ENCODE measurements around the gene MFAP3. TPM values are rescaled to one million over a fixed set of nuclear protein-coding genes. Genes with fewer than 3 reads are reported as not detected.
"Not testable (repeated sequence)": the region's sequence is repeated elsewhere in the genome, so short reads cannot be mapped to it uniquely, and the experiment has no call there.

Gene MFAP3
- polyA plus RNA-seq (2013, experiment 1 of 2; ENCODE audit: insufficient read length): 22.5 TPM
- 25.2 TPM for polyA plus RNA-seq (2013, experiment 2 of 2; ENCODE audit: insufficient read length)

DNA sequence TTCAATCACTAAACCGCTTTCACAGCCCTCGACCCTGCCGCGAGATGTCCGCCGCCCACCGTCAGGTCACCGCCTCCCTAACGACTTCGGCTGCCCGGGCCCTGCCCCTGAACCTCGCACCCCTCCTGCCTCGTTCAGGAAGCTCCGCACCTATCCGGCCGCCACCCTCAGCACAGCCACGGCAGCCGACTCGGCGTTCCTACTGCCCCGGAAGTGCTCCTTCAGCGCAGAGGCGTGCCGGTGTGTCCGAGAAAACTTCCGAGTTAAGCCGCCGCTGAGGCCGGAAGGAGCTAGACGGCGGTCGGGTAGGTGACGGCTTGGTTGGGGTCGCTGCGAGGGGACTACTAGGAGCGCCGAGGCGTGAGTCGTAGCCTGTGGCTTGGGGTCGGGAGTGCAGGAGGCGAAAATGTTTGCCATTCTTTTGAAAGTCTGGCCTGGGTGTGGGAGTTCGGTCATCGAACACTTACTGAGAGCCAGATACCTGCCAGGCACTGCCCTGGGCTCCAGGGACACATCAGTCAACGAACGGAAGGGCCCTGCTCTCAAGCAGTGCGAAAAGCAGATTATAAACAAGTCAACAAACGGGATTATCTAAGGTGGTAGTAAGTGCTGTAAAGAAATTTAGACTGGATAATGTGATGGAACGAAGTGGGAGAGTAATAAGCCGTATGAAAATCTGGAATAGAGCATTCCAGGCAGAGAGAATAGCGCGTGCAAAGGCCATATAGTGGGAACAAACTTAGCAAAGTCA lies at the start of gene MFAP3, which contains the start of gene FAM114A2:
Gene MFAP3, plus strand, starts transcription at position 261 of the 751 bp plus-strand sequence. CDS start 10,756 bp downstream, outside the sequence.
Gene FAM114A2, minus strand, starts transcription at position 204 of the 751 bp plus-strand sequence. CDS start 3,957 bp downstream, outside the sequence.
- peak; percentile 82 for DNase-seq

DNA sequence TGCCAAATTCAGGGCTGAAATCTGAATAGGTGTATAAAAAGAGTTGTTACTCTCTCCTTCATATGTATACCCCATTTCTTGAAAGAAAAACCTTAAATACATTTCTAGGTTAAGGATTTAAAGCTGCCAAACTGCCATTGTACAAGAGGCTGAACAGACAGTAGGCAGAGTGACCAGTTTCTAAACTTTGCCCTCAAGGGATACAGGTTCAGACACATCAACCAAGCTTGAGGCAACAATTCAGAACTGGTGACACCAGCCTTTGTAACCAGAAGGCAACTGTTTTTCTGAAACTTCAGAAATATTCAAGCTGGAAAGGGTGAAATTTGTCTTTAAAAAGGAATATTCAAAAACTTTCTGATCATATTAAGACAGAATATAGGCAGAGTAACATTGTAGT lies 47.6 kb upstream of the MFAP3 start:
- DNase-seq: no peak

DNA sequence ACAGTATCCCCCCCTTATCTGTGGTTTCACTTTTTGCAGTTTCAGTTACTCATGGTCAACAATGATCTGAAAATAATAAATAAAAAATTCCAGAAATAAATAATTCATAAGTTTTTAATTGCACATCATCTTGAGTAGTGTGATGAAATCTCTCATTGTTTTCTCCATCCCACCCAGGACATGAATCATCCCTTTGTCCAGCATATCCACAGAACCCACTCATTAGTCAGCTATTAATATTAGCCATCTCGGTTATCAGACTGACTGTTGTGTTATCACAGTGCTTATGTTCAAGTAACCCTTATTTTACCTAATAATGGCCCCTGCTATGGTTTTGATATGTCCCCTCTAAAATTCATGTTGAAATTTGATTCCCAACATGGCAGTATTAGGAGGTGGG lies 40.8 kb upstream of the MFAP3 start:
- no peak for DNase-seq

DNA sequence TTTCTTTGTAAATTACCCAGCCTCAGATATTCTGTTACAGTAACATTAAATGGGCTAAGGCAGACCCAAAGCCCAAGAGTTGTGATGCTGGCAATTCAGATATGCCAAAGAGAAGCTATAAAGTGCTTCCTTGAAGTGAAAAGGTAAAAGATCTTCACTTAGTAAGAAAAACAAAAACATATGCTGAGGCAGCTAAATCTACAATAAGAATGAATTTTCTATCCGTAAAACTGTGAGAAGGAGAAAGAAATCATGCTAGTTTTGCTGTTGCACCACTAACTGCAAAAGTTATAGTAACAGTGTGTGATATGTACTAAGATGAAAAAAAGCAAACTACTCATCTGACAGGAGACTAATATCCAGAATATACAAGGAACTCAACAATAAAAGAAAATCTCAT lies 40.0 kb upstream of the MFAP3 start:
- DNase-seq: no peak

DNA sequence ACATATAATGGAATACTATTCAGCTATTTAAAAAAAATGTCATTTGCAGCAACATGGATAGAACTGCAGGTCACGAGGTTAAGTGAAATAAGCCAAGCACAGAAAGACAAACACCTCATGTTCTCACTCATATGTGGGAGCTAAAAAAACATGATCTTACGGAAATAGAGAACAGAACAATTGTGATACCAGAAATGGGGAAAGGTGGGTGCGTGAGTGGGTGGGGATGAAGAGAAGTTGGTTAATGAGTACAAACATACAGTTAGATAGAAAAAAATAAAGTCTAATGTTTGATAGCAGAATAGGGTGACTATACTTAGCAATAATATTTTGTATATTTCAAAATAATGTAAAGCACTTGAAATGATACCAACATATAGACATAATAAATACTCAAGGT lies 38.8 kb upstream of the MFAP3 start:
- DNase-seq: no peak

DNA sequence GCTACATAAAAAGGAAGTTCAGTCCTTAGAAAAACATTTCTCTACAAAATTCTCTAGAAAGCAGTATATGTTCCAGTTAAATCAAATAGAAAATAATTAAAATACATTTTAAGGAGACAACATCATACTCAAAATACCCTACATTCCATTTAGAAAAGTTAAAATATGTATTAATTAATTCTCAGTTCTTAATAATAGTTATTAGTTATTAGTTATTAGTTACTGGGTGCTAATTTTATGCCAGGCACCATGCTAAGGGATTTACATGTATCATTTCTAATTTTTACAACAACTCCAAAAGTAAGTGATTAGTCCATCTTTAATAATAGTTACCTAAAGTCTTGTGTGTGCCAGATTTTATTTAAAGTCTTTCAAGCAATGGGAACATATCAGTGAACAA lies 38.1 kb upstream of the MFAP3 start:
- no peak for DNase-seq

DNA sequence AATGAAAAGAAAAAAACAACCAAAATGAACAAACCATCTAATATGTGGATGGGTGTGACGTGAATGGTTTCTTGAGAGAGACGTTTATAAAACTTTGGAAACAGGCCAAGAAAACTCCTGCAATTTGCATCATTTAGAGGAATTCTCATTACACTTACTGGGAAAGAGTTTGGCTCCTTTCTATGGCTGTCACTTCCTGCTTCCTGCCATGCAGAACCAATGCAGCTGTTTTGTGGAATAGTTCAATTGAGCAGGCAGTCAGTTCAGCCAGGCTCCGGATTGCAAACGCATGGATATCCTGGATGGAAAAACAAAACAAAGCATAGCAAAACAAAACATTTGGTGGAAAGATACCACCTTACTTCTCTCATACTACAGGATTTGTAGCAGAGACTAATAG lies 36.7 kb upstream of the MFAP3 start:
- no peak for DNase-seq

DNA sequence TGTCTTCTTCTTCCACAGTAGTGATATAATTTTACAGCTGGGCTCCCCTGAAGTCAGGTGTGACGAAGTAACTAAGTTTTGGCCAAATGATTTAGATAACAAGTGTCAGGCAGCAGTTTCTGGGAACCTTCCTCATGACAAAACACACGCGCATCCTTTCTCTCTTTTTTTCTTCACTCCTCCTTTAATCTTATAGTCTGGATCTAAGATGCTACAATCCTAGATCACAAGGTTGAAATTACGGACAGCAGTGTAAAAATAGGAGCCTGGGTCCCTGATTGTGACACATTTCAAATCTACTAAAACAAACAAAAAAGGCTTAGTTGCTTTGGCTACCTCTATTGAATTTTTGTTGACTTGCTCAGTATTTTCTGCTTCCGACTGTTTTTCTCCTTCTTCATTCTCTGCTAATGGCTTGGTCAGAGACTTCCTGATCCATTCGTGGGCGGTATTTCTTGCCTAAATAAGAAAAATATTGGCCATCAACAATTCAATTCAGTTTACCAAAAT lies 36.2 kb upstream of the MFAP3 start:
- DNase-seq: no peak

DNA sequence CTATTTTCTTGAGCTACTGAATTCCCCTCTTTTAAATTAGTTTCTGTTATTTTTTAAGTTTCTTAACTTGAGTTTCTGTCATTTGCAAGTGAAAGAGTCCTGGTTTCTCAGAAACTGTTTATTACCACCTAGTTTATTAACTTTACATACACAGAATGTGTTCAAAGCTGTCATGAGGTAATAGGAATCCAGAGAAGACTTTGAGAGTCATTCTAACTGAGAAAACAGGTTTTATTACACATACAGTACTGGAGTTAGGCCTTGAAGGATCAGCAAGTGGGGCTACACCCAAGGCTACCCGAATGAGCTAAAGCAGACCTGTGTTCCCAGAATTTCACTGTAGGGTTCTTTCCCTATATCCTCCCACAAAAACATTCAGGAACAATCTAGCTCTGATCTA lies 33.1 kb upstream of the MFAP3 start:
- DNase-seq: no peak

DNA sequence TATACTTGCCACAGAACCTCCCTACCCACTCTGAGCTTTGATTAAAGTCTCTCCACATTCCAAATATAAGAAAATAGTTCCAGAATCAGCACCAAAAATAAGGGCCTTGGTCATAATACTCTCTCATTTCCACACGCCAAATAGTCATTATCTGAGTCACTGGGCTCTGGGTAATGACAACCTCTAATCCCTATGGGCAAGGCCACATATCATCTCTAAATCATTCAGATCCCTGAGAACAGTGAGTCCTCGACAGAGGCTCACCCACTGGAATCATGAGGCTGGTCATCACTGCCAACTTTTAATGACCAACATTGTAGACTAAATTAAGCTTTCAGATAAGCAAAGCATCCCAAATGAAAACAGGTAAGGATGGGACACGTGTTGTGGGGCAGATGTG lies 28.1 kb upstream of the MFAP3 start:
- DNase-seq: peak; percentile 5

DNA sequence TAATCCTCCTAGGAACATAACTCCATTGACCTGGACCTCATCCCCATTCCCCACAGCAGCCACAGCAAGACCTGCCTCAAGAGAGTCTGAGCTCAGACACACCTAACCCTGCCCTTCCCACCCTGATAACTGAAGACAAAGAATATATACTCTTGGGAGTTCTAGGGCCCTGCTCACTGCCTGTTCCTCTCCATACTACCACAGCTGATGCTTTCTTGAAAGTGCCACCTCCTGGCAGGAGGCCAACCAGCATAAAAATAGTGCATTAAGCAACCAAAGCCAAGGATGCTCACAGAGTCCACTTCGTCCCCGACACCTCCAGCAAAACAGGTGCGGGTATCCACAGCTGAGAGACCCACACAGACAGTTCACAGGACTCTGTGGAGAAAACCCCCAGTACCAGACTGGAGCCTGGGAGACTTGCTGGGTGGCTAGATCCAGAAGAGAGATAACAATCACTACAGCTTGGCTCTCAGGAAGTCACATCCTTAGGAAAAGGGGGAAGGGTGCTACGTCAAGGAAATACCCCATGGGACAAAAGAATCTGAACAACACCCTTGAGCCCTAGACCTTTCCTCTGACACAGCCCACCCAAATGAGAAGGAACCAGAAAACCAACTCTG lies 23.6 kb upstream of the MFAP3 start:
- DNase-seq: no peak

DNA sequence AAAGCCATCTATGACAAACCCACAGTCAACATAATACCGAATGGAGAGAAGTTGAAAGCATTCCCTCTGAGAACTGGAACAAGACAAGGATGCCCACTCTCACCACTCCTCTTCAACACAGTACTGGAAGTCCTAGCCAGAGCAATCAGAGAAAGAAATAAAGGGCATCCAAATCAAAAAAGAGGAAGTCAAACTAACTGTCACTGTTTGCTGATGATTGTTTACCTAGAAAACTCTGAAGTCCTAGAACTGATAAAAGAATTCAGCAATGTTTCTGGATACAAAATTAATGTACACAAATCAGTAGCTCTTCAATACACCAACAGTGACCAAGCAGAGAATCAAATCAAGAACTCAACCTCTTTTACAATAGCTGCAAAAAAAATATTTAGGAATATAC lies 19.8 kb upstream of the MFAP3 start:
- DNase-seq: not testable (repeated sequence)

DNA sequence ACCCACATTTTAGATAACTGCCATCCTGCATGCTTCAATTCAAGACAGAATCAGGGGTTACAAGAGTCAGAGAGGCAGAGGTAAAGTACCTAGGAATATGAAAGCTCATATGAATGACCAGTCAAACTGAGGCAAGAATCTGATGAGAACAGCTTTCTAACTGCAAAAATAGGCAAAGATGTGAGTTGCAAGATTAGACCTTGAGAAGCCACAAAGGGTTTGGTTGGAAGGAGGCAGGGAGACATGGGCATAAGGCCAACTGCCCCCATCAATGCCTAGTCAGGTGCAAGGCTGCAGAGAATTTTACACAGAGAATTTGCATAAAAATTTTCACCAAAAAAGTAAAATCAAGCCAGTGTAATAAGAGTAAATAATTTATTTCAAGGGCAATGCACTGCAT lies 12.8 kb upstream of the MFAP3 start:
- no peak for DNase-seq

DNA sequence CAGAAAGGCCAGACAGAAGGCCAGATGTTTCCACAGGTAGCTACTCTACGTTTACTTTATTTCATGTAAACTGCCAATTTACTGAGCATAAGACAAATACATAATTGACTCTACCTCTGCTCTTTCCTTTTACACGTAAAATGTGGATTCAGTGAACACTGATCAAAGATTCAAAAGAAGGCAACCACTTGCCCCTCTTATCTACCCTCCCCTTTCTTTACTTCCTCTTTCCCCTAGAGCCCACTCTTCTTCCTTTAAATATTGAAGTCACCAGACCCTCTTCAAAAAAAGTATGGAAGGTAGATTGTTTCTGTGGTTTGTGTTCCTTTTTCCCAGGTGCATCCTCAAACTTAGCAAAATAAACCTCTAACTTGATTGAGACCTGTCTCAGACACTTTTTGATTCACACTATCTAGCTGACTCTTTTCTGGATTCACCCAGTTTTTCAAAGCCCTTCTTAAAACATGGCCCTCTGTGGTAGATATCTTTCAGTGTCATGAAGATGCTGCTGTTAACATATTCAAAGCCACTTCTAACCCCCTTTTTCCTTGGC lies 6.8 kb upstream of the MFAP3 start:
- no peak for DNase-seq

DNA sequence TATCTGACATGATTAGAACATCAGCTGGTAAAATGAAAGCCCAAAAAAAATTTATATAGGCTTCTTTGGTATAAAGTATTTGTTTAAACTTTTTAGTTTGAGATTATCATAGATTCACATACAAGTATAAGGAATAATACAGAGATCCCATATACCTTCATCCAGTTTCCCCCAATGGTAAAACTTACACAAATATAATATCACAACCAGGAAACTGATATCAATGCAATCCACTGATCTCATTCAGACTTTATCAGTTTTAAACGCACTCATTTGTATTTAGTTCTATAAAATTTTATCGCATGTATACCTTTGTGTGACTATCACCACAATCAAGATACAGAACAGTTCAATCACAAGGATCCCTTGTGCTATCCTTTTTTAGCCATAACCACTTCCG lies 3.8 kb upstream of the MFAP3 start:
- DNase-seq: no peak

DNA sequence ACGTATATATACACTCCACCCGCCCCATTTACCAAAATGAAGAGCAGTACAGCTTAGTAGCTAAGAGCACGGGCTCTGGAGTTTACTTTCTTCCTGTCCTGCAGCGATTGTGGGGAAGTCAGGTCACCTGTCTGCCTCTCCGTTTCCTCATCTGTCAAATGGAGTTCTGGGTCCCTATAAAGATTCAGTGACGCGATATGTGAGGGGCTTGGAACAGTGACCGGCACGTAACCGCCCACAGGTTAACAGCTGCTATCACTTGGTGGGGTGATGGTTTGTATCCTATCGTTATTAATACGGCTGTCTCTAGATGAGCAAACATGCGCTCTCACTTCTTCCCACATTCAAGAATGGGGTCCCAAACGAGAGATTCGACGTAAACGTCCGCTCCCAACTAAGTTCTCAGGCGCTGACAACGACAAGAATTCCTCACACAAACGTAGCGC lies 483 bp upstream of the MFAP3 start:
- no peak for DNase-seq

DNA sequence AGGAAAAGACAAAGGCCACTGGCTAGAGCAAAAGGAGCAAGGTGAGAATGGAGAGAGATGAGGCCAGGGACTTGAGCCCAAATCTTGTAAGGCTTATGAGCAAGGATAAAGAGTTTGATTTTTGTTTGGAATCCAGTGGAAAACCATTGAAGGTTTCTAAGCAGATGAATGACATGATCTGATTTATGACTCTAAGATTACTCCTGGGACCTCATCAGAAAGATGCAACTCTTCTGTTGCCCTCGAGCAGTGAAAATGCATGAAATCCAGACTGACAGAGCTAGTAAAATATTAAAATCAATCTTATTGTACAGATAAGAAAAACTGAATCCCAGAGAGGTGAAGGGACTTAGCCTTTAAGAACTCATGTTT lies 677 bp downstream of the MFAP3 start:
- DNase-seq: no peak

DNA sequence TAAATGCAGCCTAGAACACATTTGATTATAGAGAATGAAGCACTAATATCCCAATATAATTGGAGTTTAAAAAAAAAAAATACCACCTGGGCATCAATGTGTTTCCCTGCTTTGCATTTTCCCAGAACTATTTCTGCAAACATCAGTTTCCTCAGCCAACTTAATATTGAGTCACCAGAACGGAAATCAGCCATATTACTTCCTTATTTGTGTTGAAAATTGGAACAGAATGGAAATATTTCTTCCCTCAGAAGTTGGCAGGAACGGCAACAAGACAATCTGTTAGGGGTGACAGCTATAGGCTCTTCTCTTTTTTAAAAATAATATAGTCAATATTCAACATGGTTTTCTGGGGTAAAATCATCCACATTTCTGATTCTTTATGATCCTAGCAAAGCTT lies 4.0 kb downstream of the MFAP3 start:
- peak; percentile 4 for DNase-seq

DNA sequence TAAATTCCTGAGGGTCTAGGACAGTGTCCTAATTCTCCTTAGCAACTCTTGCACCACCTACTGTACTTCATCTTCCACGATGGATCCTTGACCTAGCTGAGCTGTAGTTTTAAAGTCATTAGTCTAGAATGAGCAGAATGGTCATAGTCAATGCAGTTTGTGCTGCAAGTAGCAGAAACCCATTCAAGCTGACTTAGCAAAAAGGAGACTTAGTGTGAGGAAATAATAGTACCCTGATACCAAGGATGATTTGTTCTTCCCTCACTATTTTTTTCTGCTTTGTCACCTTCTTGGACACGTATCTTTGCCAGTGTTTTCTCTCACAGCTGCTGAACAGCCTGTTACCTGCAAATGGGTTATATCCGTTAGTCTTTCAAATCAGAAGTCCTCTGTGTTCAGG lies 5.3 kb downstream of the MFAP3 start:
- no peak for DNase-seq

DNA sequence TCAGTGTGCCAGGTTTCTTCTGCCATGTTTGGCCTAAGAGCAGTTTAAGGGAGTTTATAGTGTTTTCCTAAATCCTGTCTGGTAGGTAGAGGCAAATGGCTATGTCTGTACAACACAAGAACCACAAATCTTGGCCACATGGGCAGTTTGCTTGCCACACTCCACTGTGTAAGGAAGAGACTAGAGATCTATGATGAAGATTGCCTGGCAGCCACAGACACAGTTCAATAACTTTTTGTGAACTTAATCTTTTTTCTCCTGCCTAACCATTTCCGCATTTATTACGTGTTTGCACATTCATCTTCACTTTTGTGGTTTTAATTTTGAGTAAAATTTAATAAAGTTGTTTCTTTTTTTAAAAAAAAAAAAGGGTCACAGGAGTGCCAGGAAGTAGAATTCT lies 5.8 kb downstream of the MFAP3 start:
- no peak for DNase-seq

DNA sequence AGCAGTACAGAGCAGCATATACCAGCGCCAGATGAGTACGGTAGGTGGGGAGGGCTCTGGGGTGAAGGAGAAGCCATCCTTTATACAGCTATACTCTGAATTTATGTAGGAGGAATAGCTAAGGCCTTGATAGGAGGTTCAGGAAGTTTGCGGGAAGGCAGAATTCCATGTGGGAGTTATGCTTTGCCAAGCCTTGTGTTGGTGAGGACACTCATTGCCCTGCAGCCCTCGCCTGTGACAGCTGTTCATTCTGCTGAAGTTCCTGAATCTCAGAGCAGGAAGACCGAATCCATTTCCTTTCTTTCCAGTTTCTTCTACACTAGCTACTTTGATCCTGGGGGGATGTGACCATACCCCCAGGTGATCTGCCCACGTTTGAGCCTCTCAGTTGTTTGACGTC lies 7.7 kb downstream of the MFAP3 start:
- no peak for DNase-seq

DNA sequence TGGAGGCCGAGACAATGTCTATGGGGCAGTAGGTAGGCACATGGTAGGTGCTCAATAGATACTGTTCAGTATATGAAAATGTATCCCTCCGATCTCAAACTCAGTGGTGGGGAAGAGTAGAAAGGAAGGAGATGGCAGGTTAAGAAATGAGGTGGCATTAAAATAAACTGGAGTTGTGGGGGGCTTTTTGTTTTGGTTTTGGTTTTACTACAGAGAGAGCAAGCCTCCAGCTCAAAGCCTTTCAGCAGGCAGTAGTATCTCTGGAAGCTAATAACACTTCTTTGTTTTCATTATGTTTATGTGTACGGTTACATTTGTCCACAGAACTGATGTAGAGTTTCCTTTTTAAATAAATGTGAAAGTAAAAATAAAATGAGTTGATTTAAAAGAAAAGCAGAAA lies 8.6 kb downstream of the MFAP3 start:
- no peak for DNase-seq

DNA sequence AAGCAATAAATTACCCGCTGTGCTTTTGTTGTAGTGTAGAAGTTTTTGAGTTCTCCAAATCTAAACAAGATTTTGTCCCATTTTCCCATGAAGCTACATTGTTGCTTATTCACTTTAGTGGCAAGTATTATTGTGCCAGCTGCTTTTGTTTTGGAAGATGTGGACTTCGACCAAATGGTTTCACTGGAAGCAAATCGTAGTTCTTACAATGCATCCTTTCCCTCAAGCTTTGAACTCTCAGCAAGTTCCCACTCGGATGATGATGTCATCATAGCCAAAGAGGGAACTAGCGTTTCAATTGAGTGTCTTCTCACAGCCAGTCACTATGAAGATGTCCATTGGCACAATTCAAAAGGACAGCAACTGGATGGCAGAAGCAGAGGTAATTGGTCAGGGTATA lies 10.9 kb downstream of the MFAP3 start:
- no peak for DNase-seq

DNA sequence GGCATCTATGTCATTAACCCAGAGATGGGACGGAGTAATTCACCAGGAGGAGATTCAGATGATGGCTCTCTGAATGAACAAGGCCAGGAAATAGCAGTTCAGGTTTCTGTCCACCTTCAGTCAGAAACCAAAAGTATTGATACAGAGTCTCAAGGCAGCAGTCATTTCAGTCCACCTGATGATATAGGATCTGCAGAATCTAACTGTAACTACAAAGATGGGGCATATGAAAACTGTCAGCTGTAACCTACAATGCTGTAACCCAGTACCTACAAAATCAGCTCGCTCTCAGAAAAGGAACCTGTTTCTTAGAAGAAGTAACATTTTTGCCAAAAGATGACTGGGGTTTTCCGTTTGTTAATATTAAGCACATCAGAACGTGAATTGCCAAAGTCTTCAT lies 14.7 kb downstream of the MFAP3 start:
- no peak for DNase-seq

Data from fibroblast of skin of scalp (primary cell).